ENCODE results near the gene NUCKS1.

Gene NUCKS1

GRCh38 chr1:205770618-205771017 lies 20.6 kb upstream of the NUCKS1 start:
- DNase-seq (ENCODE audit: low spot score) = no peak

- peak; percentile 72 for DNase-seq (ENCODE audit: low spot score)
Observed at GRCh38 chr1:205769641-205770365, 19.8 kb upstream of the NUCKS1 start.

GRCh38 chr1:205767248-205767647 lies 17.3 kb upstream of the NUCKS1 start:
- DNase-seq (ENCODE audit: low spot score) = no peak

- no peak for DNase-seq (ENCODE audit: low spot score)
Observed at GRCh38 chr1:205766570-205766969, 16.6 kb upstream of the NUCKS1 start.

GRCh38 chr1:205766038-205766437 lies 16.1 kb upstream of the NUCKS1 start:
- DNase-seq (ENCODE audit: low spot score) = peak; percentile 32

- no peak for DNase-seq (ENCODE audit: low spot score)
Observed at GRCh38 chr1:205764578-205764977, 14.6 kb upstream of the NUCKS1 start.

- DNase-seq (ENCODE audit: low spot score) = no peak
Observed at GRCh38 chr1:205763980-205764379, 14.0 kb upstream of the NUCKS1 start.

GRCh38 chr1:205760606-205761005 lies 10.6 kb upstream of the NUCKS1 start:
- DNase-seq (ENCODE audit: low spot score) = no peak

- DNase-seq (ENCODE audit: low spot score) = no peak
Observed at GRCh38 chr1:205756552-205756951, 6.6 kb upstream of the NUCKS1 start.

GRCh38 chr1:205754857-205755256 lies 4.9 kb upstream of the NUCKS1 start:
- no peak for DNase-seq (ENCODE audit: low spot score)

GRCh38 chr1:205751036-205751651 lies 1.2 kb upstream of the NUCKS1 start:
- DNase-seq (ENCODE audit: low spot score) = no peak

- peak; percentile 91 for DNase-seq (ENCODE audit: low spot score)
Observed at GRCh38 chr1:205749234-205750137, 496 bp downstream of the NUCKS1 start.

- DNase-seq (ENCODE audit: low spot score) = peak; percentile 42
Observed at GRCh38 chr1:205748403-205749233, 1.4 kb downstream of the NUCKS1 start.

- no peak for DNase-seq (ENCODE audit: low spot score)
Observed at GRCh38 chr1:205746757-205747412, 3.1 kb downstream of the NUCKS1 start.

- DNase-seq (ENCODE audit: low spot score) = no peak
Observed at GRCh38 chr1:205744403-205744802, 5.6 kb downstream of the NUCKS1 start.

GRCh38 chr1:205743977-205744376 lies 6.0 kb downstream of the NUCKS1 start:
- no peak for DNase-seq (ENCODE audit: low spot score)

- no peak for DNase-seq (ENCODE audit: low spot score)
Observed at GRCh38 chr1:205741681-205742080, 8.3 kb downstream of the NUCKS1 start.

GRCh38 chr1:205739348-205740160 lies 10.4 kb downstream of the NUCKS1 start:
- DNase-seq (ENCODE audit: low spot score) = no peak

GRCh38 chr1:205735218-205735617 lies 14.8 kb downstream of the NUCKS1 start:
- no peak for DNase-seq (ENCODE audit: low spot score)

- no peak for DNase-seq (ENCODE audit: low spot score)
Observed at GRCh38 chr1:205733438-205734175, 16.4 kb downstream of the NUCKS1 start.

Measured in AG08395 (cell line).